Measurements from ENCODE around the gene TEX14.
"Not testable (repeated sequence)": the region's sequence is repeated elsewhere in the genome, so short reads cannot be mapped to it uniquely, and the experiment has no call there.

The TEX14 gene

DNA sequence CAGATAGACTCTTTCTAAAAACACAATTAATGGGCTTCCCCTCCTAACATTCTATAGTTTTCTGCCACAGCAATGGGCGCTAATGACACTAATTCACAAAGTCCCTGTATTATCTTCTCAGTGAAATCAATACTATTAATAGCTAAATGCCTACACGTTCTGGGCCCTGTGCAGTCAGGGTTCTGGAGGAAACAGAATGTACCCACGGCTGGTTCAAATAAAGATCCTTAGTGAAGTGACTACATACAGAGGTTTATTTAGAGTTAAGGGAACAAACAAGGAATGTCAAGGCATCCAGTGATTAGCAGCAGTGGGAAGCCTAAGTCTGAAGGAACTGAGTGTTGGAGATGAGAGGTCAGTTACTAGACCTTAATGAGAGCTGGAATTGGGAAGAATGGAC, 133.9 kb downstream of the TEX14 start:
- DNase-seq = no peak

DNA sequence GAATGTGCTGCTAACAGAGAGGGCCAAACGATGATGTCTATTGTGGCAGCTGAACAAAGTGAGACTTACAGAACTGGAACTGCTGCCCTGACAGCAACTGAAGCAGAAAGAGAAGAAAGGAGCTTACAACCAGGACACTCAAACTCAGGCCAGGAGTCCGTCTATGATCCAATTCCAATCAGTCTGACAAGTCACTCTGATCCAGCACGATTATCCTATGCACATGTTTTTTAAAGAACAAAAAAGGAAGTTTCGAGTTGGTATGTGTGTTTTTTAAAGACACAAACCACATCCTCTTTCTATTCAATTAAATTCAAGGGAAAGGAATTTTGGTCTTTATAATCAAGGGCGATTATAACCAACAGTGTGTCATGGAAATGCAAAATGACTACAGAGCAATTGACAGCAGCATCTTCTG, 135.0 kb downstream of the TEX14 start:
- DNase-seq = no peak

GRCh38 chr17:58555109-58555508, 136.7 kb downstream of the TEX14 start:
- not testable (repeated sequence) for DNase-seq

GRCh38 chr17:58541249-58541648, 150.6 kb downstream of the TEX14 start:
- DNase-seq = no peak

DNA sequence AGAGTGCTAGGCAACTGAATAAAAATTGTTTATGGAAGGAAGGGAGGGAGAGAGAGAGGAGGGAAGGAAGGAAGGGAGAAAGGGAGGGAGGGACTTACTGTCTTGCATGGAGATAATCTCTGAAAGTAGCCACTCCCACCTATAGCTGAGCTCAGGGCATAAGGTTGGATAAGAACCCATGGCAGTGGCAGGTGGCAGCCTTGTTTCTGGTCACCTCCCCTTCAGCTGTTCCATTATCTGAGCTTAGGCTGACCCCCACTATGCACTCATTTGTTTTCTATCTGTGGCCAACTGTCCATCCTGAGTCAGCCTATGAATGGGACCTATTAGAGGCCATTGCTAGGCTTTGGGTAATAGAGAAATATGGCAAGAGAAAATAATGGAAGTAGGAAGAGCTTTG, 152.1 kb downstream of the TEX14 start:
- no peak for DNase-seq

GRCh38 chr17:58538811-58539409, 152.9 kb downstream of the TEX14 start:
- no peak for DNase-seq

- no peak for DNase-seq
Measured at GRCh38 chr17:58537266-58537665, 154.6 kb downstream of the TEX14 start.

- no peak for DNase-seq
Measured at GRCh38 chr17:58536542-58536941, 155.3 kb downstream of the TEX14 start.

GRCh38 chr17:58535431-58535830, 156.4 kb downstream of the TEX14 start:
- no peak for DNase-seq

- no peak for DNase-seq
Measured at GRCh38 chr17:58534901-58535421, 156.9 kb downstream of the TEX14 start.

DNA sequence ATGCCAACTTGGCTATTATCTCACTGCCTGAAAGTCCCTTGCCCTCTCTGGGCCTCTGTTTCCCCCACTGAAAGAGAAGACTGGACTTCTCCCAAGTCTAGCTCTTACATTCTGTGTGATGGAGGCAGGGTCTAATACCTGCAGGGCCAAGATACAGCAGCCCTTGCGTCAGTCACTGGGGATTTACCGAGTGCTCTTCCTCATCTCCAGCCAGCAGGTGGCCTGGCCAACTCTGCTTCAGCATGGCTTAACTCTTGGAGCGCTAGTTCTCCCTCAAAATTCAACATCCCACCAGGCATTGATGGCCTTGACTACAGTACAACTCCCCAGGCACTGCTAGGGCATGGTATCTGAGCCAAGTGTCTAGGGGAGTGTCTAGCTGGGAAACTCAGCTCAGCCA, 157.5 kb downstream of the TEX14 start:
- no peak for DNase-seq

GRCh38 chr17:58533616-58534188, 158.1 kb downstream of the TEX14 start:
- no peak for DNase-seq

DNA sequence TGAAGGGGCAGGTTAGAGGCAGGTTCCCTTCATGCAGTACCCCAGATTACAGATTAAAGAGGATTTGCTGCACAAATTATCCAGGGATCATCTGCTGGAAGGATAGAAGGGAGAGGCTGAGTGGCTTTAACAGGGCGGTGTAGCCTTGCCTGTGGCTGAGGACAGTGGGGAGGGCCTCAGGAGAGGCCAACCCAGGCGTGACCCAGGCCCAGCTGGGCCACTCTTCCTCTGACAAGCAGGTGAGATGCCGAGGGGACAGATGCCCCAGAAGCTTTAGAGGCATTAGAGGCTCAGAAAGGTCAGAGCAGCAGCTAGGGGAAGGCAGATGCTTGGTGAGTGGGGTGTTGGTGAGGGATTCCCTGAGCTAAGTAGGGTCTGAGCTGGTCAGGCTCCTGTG, 159.3 kb downstream of the TEX14 start:
- no peak for DNase-seq

GRCh38 chr17:58531661-58532554, 159.9 kb downstream of the TEX14 start:
- DNase-seq = peak; percentile 55

DNA sequence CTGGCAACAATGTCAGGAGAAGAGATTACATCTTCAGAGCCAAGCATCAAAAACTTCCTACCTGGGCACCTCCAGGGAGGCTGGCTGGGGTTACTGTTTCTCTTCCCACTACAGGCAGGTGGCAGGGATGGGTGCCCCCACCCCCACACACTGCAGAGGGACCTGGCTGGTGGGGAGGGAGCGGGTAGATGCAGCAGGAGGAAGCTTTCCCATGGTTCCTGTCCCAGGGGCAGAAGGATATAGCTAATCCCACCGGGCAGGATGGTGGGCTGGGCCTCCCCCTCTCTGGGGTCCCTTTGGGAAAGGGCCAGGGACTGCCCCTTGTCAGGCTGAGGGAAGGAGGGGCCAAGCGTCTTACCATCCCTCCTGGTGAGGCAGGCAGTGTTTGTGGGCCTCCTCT, 160.7 kb downstream of the TEX14 start:
- no peak for DNase-seq

- DNase-seq = no peak
Measured at GRCh38 chr17:58530655-58531054, 161.2 kb downstream of the TEX14 start.

DNA sequence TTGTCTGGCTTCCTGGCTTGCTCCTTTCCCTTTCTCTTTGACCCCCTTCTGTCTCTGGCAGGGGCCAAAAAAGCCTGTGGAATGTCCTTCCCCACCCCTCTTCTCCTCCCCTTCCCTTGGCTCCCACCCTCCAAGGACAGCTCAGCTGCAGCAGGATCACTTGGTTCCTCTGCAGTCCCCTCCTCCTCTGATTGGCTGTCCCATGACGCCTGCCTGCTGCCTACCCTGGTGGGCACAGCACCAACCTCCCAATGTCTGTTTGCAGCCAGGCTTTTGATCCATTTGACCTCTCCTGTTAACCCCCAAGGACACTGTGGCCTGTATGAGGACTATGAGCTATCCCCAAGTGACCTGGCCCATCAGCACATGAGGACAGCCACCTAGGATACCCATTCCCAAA, 162.6 kb downstream of the TEX14 start:
- no peak for DNase-seq

DNA sequence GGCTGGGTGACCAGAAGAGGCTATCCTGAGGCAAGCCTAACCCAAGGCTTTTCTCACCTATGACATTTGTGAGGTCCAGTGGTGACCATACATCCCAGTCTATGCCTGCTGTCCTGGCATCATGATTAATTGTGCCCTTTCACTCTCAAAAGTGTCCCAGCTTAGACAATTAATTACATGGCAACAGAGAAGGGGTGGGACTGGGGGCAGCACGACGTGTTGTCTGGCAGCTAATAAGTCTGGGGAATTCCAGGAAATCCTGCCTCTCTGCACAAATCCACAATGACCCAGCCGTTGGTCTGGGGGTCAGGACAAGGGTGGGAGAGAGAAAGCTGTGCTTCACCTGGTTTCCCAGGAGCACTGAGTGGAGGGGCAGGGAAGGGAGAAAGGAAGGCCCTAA, 163.4 kb downstream of the TEX14 start:
- no peak for DNase-seq

DNA sequence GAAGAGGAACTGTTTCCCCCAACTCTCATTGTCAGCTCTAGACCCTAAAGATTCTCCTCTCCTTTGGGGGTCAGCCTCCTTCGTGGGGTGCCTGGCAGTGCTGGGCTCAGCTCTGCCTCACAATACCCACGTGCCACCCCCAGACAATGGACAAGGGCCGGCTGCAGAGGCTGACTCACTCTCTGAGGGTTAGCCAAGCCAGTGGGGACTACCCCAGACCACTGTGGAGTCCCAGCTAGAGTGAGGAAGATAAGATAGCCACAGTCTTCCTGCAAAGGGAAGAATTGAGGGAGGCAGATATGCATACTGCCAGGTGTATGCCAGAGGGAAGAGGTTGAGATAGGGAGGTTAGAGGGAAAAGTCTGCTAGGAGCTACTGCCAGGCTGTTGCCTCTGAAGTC, 163.9 kb downstream of the TEX14 start:
- DNase-seq = no peak

GRCh38 chr17:58527306-58527705, 164.5 kb downstream of the TEX14 start:
- no peak for DNase-seq

DNA sequence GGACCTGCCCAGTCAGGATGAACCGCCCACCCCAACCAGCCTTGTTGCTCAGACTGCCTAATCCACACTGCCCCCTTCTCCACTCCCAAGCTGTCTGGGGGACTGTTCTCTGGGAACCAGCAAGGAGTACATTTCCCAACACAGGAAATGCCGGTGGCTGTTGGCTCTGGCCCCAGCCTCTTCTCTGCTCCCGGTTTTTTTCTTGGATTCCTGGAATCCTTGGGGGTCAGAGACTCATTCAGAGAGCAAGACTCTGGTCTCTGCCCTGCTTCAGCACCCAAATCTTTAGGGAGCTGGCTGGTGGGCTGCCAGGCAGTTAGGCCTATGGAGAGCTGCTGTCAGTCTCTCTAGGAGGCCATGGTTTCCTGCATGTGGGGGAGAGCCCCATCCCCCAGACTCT, 166.6 kb downstream of the TEX14 start:
- DNase-seq = no peak

- no peak for DNase-seq
Measured at GRCh38 chr17:58521680-58522079, 170.2 kb downstream of the TEX14 start.

- no peak for DNase-seq
Measured at GRCh38 chr17:58520843-58521430, 170.9 kb downstream of the TEX14 start.

Measured in stimulated activated CD4-positive, alpha-beta T cell treated with anti-CD3 and anti-CD28 coated beads, Interleukin-4, amount 100 ng/mL, for 24 hours (primary cell).